ENCODE data around the gene CEP41. TPM values are rescaled to one million over a fixed set of nuclear protein-coding genes. Genes with fewer than 3 reads are reported as not detected.

CEP41 gene
- total and polyA plus RNA-seq, 2 of the 13 experiments (the other 11 are each of a cell fraction or from before 2014, with no cell fraction given): 8.7 to 9.0 TPM

- TF ChIP-seq SNAPC4 (CRISPR knock-in tag; IDR thresholded peaks at IDR 0.05) (no peak), ETV6 (CRISPR knock-in tag; conservative IDR thresholded peaks at IDR 0.05) (peak; percentile 75; the same call in 1 of the 2 replicates), CAMTA2 (CRISPR knock-in tag; IDR thresholded peaks at IDR 0.05; ENCODE audit: borderline replicate concordance) (0 out of 2 replicates have a peak, but pooled peaks have one; percentile 39), IRF9 (CRISPR knock-in tag; IDR thresholded peaks at IDR 0.05; ENCODE audit: borderline replicate concordance) (0 out of 2 replicates have a peak, but pooled peaks have one; percentile 33), ZBTB39 (CRISPR knock-in tag; IDR thresholded peaks at IDR 0.05) (peak; percentile 42; the same call in 1 of the 2 replicates), THAP7 (CRISPR knock-in tag; IDR thresholded peaks at IDR 0.05) (peak; percentile 86; the same call in 1 of the 2 replicates), REL (CRISPR knock-in tag; conservative IDR thresholded peaks at IDR 0.05) (peak; percentile 63; the same call in 1 of the 2 replicates), ZNF326 (CRISPR knock-in tag; IDR thresholded peaks at IDR 0.05; ENCODE audit: borderline replicate concordance) (no peak), ZNF142 (CRISPR knock-in tag; IDR thresholded peaks at IDR 0.05) (peak; percentile 80), SOX5 (CRISPR knock-in tag; IDR thresholded peaks at IDR 0.05; ENCODE audit: borderline replicate concordance) (peak; percentile 63), SIN3B (IDR thresholded peaks at IDR 0.05; ENCODE audit: low read length) (no peak)
Observed at GRCh38 chr7:130486114-130486953, 45.5 kb upstream of the CEP41 start (continued).

All from HepG2 (cell line).